GM12878 (cell line): ENCODE results near the gene ECSIT. TPM values are rescaled to one million over a fixed set of nuclear protein-coding genes. Genes with fewer than 3 reads are reported as not detected.
A peak's percentile ranks its signal among the peaks of the same experiment; 100 is the strongest.

Source experiments
- ASH2L ChIP-seq: fragments of 300-600, 200-600 bp; sonication (generic); IDR thresholded peaks from 2 replicates; pipeline ENCODE4 v1.6.1; 2017; ENCODE audit warnings: low read depth, mild to moderate bottlenecking, borderline replicate concordance
- ESRRA ChIP-seq: IDR thresholded peaks from 2 replicates; pipeline ENCODE4 v1.6.1; 2012; ENCODE audit warnings: mild to moderate bottlenecking, low read length, improper control_type of control experiment
- FOXK2 ChIP-seq: fragments of 450-650 bp; IDR thresholded peaks from 2 replicates; pipeline ENCODE4 v1.6.1; 2017; ENCODE audit warnings: mild to moderate bottlenecking, moderate library complexity
- GABPA ChIP-seq: IDR thresholded peaks from 2 replicates; pipeline ENCODE4 v1.6.1; 2014; ENCODE audit warnings: antibody characterized with exemption, low read depth, mild to moderate bottlenecking, inconsistent platforms
- MAX ChIP-seq: IDR thresholded peaks from 2 replicates; pipeline ENCODE4 v1.6.1; 2012; ENCODE audit warnings: low read depth, low read length, improper control_type of control experiment
- MYC ChIP-seq: IDR thresholded peaks from 2 replicates; pipeline ENCODE4 v1.6.1; 2011; ENCODE audit warnings: mild to moderate bottlenecking, low read length, moderate library complexity, inconsistent platforms; ENCODE audit not compliant: insufficient read depth, insufficient replicate concordance, insufficient read length, severe bottlenecking
- NBN ChIP-seq: fragments of 450-650 bp; IDR thresholded peaks from 2 replicates; pipeline ENCODE4 v1.6.1; 2016
- NKRF ChIP-seq: fragments of 450-650 bp; conservative IDR thresholded peaks from 2 replicates; pipeline ENCODE4 v1.6.1; 2017; ENCODE audit warnings: mild to moderate bottlenecking, moderate library complexity
- NR2C1 ChIP-seq: fragments of 450-650 bp; IDR thresholded peaks from 2 replicates; pipeline ENCODE4 v1.6.1; 2017; ENCODE audit warnings: antibody characterized with exemption, mild to moderate bottlenecking, moderate library complexity
- PBX3 ChIP-seq: IDR thresholded peaks from 2 replicates; pipeline ENCODE4 v1.6.1; 2011; ENCODE audit warnings: mild to moderate bottlenecking, low read depth, low read length, moderate library complexity; ENCODE audit not compliant: insufficient replicate concordance
- PKNOX1 ChIP-seq: fragments of 450-650 bp; IDR thresholded peaks from 2 replicates; pipeline ENCODE4 v1.6.1; 2016; ENCODE audit warnings: mild to moderate bottlenecking
- RFX5 ChIP-seq: IDR thresholded peaks from 2 replicates; pipeline ENCODE4 v1.6.1; 2011; ENCODE audit warnings: low read depth, low read length, improper control_type of control experiment
- SKIL ChIP-seq: fragments of 450-650 bp; IDR thresholded peaks from 2 replicates; pipeline ENCODE4 v1.6.1; 2017; ENCODE audit warnings: mild to moderate bottlenecking, low read depth, inconsistent platforms; ENCODE audit not compliant: poor library complexity, severe bottlenecking
- SRF ChIP-seq, 2 experiments: IDR thresholded peaks; 2 replicates each; pipeline ENCODE4 v1.6.1; 2011; ENCODE audit warnings: low read depth in 2 of 2, low read length in 2 of 2, mild to moderate bottlenecking in 1 of 2, moderate library complexity in 1 of 2
- TCF12 ChIP-seq: IDR thresholded peaks from 2 replicates; pipeline ENCODE4 v1.6.1; 2011; ENCODE audit warnings: low read depth, mild to moderate bottlenecking, low read length
- TCF7 ChIP-seq: IDR thresholded peaks from 2 replicates; pipeline ENCODE4 v1.6.1; 2014; ENCODE audit warnings: antibody characterized with exemption, borderline replicate concordance
- USF1 ChIP-seq: IDR thresholded peaks from 2 replicates; pipeline ENCODE4 v1.6.1; 2011; ENCODE audit warnings: borderline replicate concordance, low read depth, mild to moderate bottlenecking, moderate library complexity, mixed read lengths, low read length; ENCODE audit not compliant: insufficient read depth; ENCODE audit errors: extremely low read length
- USF2 ChIP-seq: IDR thresholded peaks from 2 replicates; pipeline ENCODE4 v1.6.1; 2011; ENCODE audit warnings: low read depth, low read length, improper control_type of control experiment, borderline replicate concordance
- WRNIP1 ChIP-seq: IDR thresholded peaks from 2 replicates; pipeline ENCODE4 v1.6.1; 2011; ENCODE audit warnings: low read depth, low read length, improper control_type of control experiment, borderline replicate concordance
- YBX1 ChIP-seq: fragments of 450-650 bp; IDR thresholded peaks from 2 replicates; pipeline ENCODE4 v1.6.1; 2016; ENCODE audit warnings: antibody characterized with exemption
- ZZZ3 ChIP-seq: IDR thresholded peaks from 2 replicates; pipeline ENCODE4 v1.6.1; 2011; ENCODE audit warnings: low read depth; ENCODE audit not compliant: control insufficient read depth, insufficient read length
- polyA plus RNA-seq, 11 experiments: library from polyadenylated mRNA; depleted of rRNA in 4 of 11; unstranded in 6 of 11; stranded (reverse) in 5 of 11; fragments of >200 nt; fragmentation: Nextera tagmentation in 4 of 11; fragmentation: Illumina TruSeq in 1 of 11; extraction: Ambion mirVana in 4 of 11; extraction: Trizol in 1 of 11; gene quantifications; 1 replicate in 1 of 11; 2 replicates in 10 of 11; pipeline versions ENCODE4 v1.2.1 to v1.2.3, GENCODE V29; 2011 to 2016; ENCODE audit warnings: inconsistent platforms in 2 of 11, missing spikeins in 2 of 11, low read depth in 1 of 11
- total RNA-seq, 4 experiments: library from RNA; depleted of rRNA in 3 of 4; stranded (reverse); fragments of >200 nt in 3 of 4; fragmentation: Illumina TruSeq in 1 of 4; extraction: Trizol in 1 of 4; gene quantifications; 2 replicates each; pipeline versions ENCODE4 v1.2.1 to v1.2.3, GENCODE V29; 2013 to 2021

Gene ECSIT
- total and polyA plus RNA-seq, 10 of the 15 experiments (the other 5 are each of a cell fraction or from before 2014, with no cell fraction given) = 1.0 to 59.6 (median 41.3) TPM

- TF ChIP-seq PBX3 (no peak), WRNIP1 (no peak), RFX5 (no peak), ZZZ3 (no peak), PKNOX1 (peak; percentile 24), ASH2L (peak; percentile 99), NR2C1 (peak; percentile 99), SRF (IDR thresholded peaks at IDR 0.05; ENCODE audit: low read depth in 2 of 2, low read length in 2 of 2) (no peak), USF1 (no peak), GABPA (peak; percentile 94), FOXK2 (peak; percentile 56; the same call in 1 of the 2 replicates), YBX1 (no peak), USF2 (no peak), TCF12 (peak; percentile 42; the same call in 1 of the 2 replicates), NKRF (peak; percentile 99), NBN (peak; percentile 62; the same call in 1 of the 2 replicates), ESRRA (peak; percentile 86; the same call in 1 of the 2 replicates), TCF7 (no peak), MAX (peak; percentile 87), MYC (peak; percentile 65), SKIL (peak; percentile 59)
Measured at GRCh38 chr19:11528551-11529341, at the start of gene ECSIT (continued).
